ENCODE results near the gene RFX3.

The RFX3 gene

DNA sequence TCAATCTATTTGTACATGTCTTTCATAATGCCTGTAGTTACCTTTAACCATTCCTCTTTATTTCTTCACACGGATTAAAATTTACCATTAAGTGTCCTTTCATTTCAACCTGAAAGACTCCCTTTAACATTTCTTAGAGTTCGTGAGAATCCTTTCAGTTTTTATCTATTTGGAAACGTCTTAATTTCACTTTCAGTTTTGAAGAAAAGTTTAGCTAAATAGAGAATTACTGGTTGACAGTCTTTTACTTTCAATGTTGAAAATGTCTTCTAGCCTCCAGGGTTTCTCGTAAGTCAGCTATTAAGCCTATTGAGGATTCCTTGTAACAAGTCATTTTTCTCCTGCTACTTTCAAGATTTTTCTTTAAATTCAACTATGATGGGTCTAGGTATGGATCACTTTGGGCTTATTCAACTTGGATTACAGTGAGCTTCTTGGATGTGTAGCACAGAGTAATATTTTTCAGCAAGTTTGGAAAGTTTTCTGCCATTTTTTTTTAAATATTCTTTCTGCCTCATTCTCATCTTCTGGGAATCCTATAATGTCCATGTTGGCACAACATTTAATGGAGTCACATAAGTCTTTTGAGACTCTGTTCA lies 48.5 kb downstream of the RFX3 start:
- H3K27ac ChIP-seq = no peak overlapping the region
- TF ChIP-seq, protein P1, sequence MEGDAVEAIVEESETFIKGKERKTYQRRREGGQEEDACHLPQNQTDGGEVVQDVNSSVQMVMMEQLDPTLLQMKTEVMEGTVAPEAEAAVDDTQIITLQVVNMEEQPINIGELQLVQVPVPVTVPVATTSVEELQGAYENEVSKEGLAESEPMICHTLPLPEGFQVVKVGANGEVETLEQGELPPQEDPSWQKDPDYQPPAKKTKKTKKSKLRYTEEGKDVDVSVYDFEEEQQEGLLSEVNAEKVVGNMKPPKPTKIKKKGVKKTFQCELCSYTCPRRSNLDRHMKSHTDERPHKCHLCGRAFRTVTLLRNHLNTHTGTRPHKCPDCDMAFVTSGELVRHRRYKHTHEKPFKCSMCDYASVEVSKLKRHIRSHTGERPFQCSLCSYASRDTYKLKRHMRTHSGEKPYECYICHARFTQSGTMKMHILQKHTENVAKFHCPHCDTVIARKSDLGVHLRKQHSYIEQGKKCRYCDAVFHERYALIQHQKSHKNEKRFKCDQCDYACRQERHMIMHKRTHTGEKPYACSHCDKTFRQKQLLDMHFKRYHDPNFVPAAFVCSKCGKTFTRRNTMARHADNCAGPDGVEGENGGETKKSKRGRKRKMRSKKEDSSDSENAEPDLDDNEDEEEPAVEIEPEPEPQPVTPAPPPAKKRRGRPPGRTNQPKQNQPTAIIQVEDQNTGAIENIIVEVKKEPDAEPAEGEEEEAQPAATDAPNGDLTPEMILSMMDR (conservative IDR thresholded peaks at IDR 0.05) = no peak
- TF ChIP-seq ZFX (IDR thresholded peaks at IDR 0.05) = no peak

DNA sequence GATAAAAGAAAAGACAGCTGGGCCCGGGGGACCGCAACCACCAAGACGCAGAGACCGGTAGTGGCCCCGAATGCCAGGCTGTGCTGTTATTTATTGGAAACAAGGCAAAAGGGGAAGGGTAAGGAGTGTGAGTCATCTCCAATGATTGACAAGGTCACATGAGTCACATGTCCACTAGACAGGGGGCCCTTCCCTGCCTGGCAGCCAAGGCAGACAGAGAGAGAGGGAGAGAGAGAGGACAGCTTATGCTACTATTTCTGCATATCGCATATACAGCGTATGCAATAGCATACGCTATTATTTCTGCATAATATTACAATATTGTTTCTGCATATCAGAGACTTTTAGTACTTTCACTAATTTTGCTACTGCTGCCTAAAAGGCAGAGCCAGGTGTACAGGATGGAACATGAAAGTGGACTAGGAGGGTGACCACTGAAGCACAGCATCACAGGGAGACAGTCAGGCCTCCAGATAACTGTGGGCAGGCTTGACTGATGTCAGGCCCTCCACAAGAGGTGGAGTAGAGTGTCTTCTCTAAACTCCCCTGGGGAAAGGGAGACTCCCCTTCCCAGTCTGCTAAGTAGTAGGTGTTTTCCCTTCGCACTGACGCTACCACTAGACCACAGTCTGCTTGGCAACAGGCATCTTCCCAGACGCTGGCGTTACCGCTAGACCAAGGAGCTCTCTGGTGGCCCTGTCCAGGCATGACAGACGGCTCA lies 50.3 kb downstream of the RFX3 start:
- H3K27ac ChIP-seq = no peak overlapping the region
- TF ChIP-seq, protein P1 (conservative IDR thresholded peaks at IDR 0.05) = no peak
- TF ChIP-seq ZFX (IDR thresholded peaks at IDR 0.05) = no peak

GRCh38 chr9:3474821-3475220 lies 51.0 kb downstream of the RFX3 start:
- no peak overlapping the region for H3K27ac ChIP-seq

GRCh38 chr9:3473405-3473804 lies 52.4 kb downstream of the RFX3 start:
- no peak overlapping the region for H3K27ac ChIP-seq
- TF ChIP-seq, protein P1 (conservative IDR thresholded peaks at IDR 0.05) = no peak
- TF ChIP-seq ZFX (IDR thresholded peaks at IDR 0.05) = no peak

More at GRCh38 chr9:3474821-3475220, 51.0 kb downstream of the RFX3 start:
- TF ChIP-seq ZFX (IDR thresholded peaks at IDR 0.05) = no peak
- TF ChIP-seq, protein P1 (conservative IDR thresholded peaks at IDR 0.05) = no peak

- TF ChIP-seq, protein P1 (conservative IDR thresholded peaks at IDR 0.05) = no peak
- no peak for TF ChIP-seq ZFX (IDR thresholded peaks at IDR 0.05)
- H3K27ac ChIP-seq = no peak overlapping the region
Measured at GRCh38 chr9:3471883-3472282, 53.9 kb downstream of the RFX3 start.

DNA sequence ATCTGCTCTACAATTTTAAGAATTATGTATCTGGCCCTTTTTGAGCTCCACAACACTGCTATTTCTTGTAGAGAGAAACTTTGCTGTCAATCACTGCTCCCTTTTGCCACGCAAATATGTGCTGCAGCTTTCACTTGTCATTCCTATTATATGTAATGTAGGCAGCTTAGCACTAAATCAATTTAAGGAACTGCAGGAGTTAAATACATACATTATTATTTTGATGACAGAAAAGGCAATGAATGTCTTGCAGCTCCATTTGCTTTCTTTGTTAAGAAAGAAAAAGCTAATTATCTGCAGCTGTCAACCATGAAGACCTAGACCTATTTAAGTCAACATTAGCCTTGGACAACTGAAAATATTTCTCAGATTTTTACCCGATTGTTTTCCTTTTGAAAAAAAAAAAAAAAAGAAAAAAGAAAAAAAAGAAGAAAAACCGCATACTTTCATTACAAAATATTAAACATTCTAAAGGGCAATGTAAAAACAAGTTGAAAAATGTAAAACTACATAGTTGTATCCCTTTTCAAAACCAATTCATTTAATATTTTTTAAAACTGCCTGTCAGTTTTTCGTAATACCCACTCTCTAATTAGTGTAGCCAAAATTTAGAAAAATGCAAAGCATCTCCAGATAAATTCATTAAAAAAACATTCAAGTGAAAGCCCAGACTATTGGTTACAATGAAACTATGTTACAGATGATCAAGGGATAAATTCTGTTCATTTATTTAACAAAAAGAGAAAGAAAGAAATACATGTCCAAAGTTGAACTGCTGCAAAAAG lies 57.2 kb downstream of the RFX3 start:
- no peak overlapping the region for H3K27ac ChIP-seq
- TF ChIP-seq, protein P1 (conservative IDR thresholded peaks at IDR 0.05) = no peak
- TF ChIP-seq ZFX (IDR thresholded peaks at IDR 0.05) = no peak

All from C4-2B (cell line).